Measurements from ENCODE around the gene AFDN. TPM values are rescaled to one million over a fixed set of nuclear protein-coding genes. Genes with fewer than 3 reads are reported as not detected.

Gene AFDN
- total and polyA plus RNA-seq, 2 experiments from 2014 or later, result 119 to 299 TPM

GRCh38 chr6:167962711-167963110, 136.0 kb downstream of the AFDN start:
- Histone ChIP-seq H3K4me1 (ENCODE audit: low read depth) (peaks cover 8% of the 10 kb centered on the region), H3K36me3 (peaks cover 33% of the 10 kb centered on the region), H3K27ac (no peak overlapping the region), H3K27me3 (no peaks in the 10 kb centered on the region), H3K4me3 (no peak overlapping the region), H3K9me3 (ENCODE audit: low read depth) (no peaks in the 10 kb centered on the region)
- no peak for TF ChIP-seq CTCF (IDR thresholded peaks at IDR 0.05; ENCODE audit: low read depth, low read length)
- DNase-seq (ENCODE audit: low read depth in 1 of 2, low spot score in 1 of 2), result no peak

GRCh38 chr6:167963589-167964057, 136.9 kb downstream of the AFDN start:
- H3K4me1 ChIP-seq (ENCODE audit: low read depth), result peaks cover 8% of the 10 kb centered on the region
- H3K27me3 ChIP-seq, result no peaks in the 10 kb centered on the region
- H3K4me3 ChIP-seq, result no peak overlapping the region
- H3K9me3 ChIP-seq (ENCODE audit: low read depth), result no peaks in the 10 kb centered on the region
- H3K36me3 ChIP-seq, result peaks cover 34% of the 10 kb centered on the region
- H3K27ac ChIP-seq, result no peak overlapping the region
- DNase-seq (ENCODE audit: low read depth in 1 of 2, low spot score in 1 of 2), result no peak
- TF ChIP-seq CTCF (IDR thresholded peaks at IDR 0.05; ENCODE audit: low read depth, low read length), result no peak

- no peak overlapping the region for H3K4me3 ChIP-seq
- no peak for TF ChIP-seq CTCF (IDR thresholded peaks at IDR 0.05; ENCODE audit: low read depth, low read length)
- H3K27me3 ChIP-seq, result no peaks in the 10 kb centered on the region
- peak overlapping the region; percentile 79 for H3K27ac ChIP-seq
- DNase-seq (ENCODE audit: low read depth in 1 of 2, low spot score in 1 of 2), result no peak
- no peaks in the 10 kb centered on the region for H3K9me3 ChIP-seq (ENCODE audit: low read depth)
- H3K4me1 ChIP-seq (ENCODE audit: low read depth), result peaks cover 5% of the 10 kb centered on the region
- H3K36me3 ChIP-seq, result peaks cover 56% of the 10 kb centered on the region
Observed at GRCh38 chr6:167965592-167966539, 139.2 kb downstream of the AFDN start.

- Histone ChIP-seq H3K27me3 (no peaks in the 10 kb centered on the region), H3K9me3 (ENCODE audit: low read depth) (no peaks in the 10 kb centered on the region), H3K4me1 (ENCODE audit: low read depth) (peaks cover 5% of the 10 kb centered on the region), H3K4me3 (no peak overlapping the region), H3K27ac (no peak overlapping the region), H3K36me3 (peaks cover 61% of the 10 kb centered on the region)
- DNase-seq (ENCODE audit: low read depth in 1 of 2, low spot score in 1 of 2), result no peak
- no peak for TF ChIP-seq CTCF (IDR thresholded peaks at IDR 0.05; ENCODE audit: low read depth, low read length)
Observed at GRCh38 chr6:167966540-167966905, 139.8 kb downstream of the AFDN start.

- Histone ChIP-seq H3K9me3 (ENCODE audit: low read depth) (no peaks in the 10 kb centered on the region), H3K4me3 (no peak overlapping the region), H3K4me1 (ENCODE audit: low read depth) (peaks cover 5% of the 10 kb centered on the region), H3K27ac (no peak overlapping the region), H3K27me3 (no peaks in the 10 kb centered on the region), H3K36me3 (peaks cover 61% of the 10 kb centered on the region)
- TF ChIP-seq CTCF (IDR thresholded peaks at IDR 0.05; ENCODE audit: low read depth, low read length), result peak; percentile 31
- DNase-seq (ENCODE audit: low read depth in 1 of 2, low spot score in 1 of 2), result peak in 1 of 2 donors; percentile 34
Observed at GRCh38 chr6:167968091-167968490, 141.4 kb downstream of the AFDN start.

Measured in cardiac muscle cell (in vitro differentiated cells and primary cell).